Tibial nerve (tissue), 3 donors: ENCODE measurements around the gene EGFLAM.
"Not testable (repeated sequence)": the region's sequence is repeated elsewhere in the genome, so short reads cannot be mapped to it uniquely, and the experiment has no call there.

ENCODE experiments used
- POLR2A ChIP-seq, 2 donors: fragments of 450-650 bp; IDR thresholded peaks; one replicate each; pipeline ENCODE4 v1.6.1; 2017; ENCODE audit warnings: antibody characterized with exemption in 2 of 2, mild to moderate bottlenecking in 2 of 2, moderate library complexity in 2 of 2
- TF ChIP-seq, protein P1 (sequence below), 5 experiments: fragments of 200-600 bp in 3 of 5; fragments of 450-650 bp in 2 of 5; sonication (generic) in 3 of 5; IDR thresholded peaks; one replicate each; pipeline ENCODE4 v1.5.1; 2016 to 2019; ENCODE audit warnings: antibody characterized with exemption in 5 of 5, mild to moderate bottlenecking in 3 of 5, moderate library complexity in 2 of 5

DNA sequence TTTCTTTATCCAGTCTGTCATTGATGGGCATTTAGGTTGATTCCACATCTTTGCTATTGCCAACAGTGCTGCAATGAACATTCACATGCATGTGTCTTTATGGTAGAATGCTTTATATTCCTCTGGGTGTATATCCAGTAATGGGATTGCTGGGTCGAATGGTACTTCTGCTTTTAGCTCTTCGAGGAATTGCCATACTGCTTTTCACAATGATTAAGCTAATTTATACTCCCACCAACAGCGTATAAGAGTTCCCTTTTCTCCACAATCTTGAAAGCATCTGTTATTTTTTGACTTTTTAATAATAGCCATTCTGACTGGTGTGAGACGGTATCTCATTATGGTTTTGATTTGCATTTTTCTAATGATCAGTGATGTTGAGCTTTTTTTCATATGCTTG is 74.8 kb downstream of the EGFLAM start:
- TF ChIP-seq, protein P1, sequence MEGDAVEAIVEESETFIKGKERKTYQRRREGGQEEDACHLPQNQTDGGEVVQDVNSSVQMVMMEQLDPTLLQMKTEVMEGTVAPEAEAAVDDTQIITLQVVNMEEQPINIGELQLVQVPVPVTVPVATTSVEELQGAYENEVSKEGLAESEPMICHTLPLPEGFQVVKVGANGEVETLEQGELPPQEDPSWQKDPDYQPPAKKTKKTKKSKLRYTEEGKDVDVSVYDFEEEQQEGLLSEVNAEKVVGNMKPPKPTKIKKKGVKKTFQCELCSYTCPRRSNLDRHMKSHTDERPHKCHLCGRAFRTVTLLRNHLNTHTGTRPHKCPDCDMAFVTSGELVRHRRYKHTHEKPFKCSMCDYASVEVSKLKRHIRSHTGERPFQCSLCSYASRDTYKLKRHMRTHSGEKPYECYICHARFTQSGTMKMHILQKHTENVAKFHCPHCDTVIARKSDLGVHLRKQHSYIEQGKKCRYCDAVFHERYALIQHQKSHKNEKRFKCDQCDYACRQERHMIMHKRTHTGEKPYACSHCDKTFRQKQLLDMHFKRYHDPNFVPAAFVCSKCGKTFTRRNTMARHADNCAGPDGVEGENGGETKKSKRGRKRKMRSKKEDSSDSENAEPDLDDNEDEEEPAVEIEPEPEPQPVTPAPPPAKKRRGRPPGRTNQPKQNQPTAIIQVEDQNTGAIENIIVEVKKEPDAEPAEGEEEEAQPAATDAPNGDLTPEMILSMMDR (IDR thresholded peaks at IDR 0.05) = not testable (repeated sequence)
- TF ChIP-seq POLR2A (IDR thresholded peaks at IDR 0.05) = not testable (repeated sequence)
